SH-SY5Y (cell line): ENCODE data around the gene OR2B2.

Experiments used
- GATA2 ChIP-seq: IDR thresholded peaks from 2 replicates; pipeline ENCODE4 v1.6.1; 2011; ENCODE audit warnings: mild to moderate bottlenecking, low read depth, low read length
- GATA3 ChIP-seq: IDR thresholded peaks from 2 replicates; pipeline ENCODE4 v1.6.1; 2011; ENCODE audit warnings: low read depth, mild to moderate bottlenecking, low read length, moderate library complexity

GRCh38 chr6:27868311-27868710, 43.9 kb downstream of the OR2B2 start:
- TF ChIP-seq GATA2 (no peak), GATA3 (no peak)
